Ishikawa (cell line): ENCODE results near the gene BCL2L15.

Source experiments
- TAF1 ChIP-seq: IDR thresholded peaks from 2 replicates; pipeline ENCODE4 v1.6.1; 2012; ENCODE audit warnings: low read depth, mild to moderate bottlenecking
- TCF12 ChIP-seq: IDR thresholded peaks from 2 replicates; pipeline ENCODE4 v1.6.1; 2012; ENCODE audit warnings: low read depth
- TEAD4 ChIP-seq: IDR thresholded peaks from 2 replicates; pipeline ENCODE4 v1.6.1; 2012

DNA sequence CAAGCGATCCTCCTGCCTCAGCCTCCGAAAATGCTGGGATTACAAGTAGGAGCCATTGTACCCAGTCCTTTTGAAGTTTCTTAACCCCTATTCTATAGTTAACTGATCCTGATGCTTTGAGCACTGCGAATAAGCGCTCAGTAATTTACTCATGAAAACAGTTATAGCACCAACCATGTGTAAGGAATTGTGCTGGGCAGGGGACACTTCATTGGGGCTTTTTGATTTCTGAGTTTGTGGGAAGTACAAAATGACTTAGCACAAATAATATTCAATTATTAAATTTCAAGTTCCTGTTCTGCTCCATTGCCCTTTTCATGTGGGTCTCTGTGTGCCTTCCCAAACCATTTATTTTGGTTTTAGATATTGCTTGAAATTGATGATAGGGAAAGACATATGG is 35.6 kb upstream of the BCL2L15 start:
- no peak for TF ChIP-seq TAF1
- no peak for TF ChIP-seq TCF12
- TF ChIP-seq TEAD4 = no peak
